ENCODE measurements around the gene MAGI2.
"Not testable (repeated sequence)": the region's sequence is repeated elsewhere in the genome, so short reads cannot be mapped to it uniquely, and the experiment has no call there.

The MAGI2 gene

GRCh38 chr7:78635026-78635793, 818.3 kb downstream of the MAGI2 start:
- no peak for ATAC-seq
- DNase-seq, result no peak

- no peak for DNase-seq
- no peak for ATAC-seq
These were observed 819.4 kb downstream of the MAGI2 start for GRCh38 chr7:78634093-78634492.

- DNase-seq, result no peak
These were observed 832.5 kb downstream of the MAGI2 start for GRCh38 chr7:78620920-78621319.

GRCh38 chr7:78616539-78616938, 836.9 kb downstream of the MAGI2 start:
- DNase-seq, result no peak
- ATAC-seq, result no peak

More at GRCh38 chr7:78620920-78621319, 832.5 kb downstream of the MAGI2 start:
- no peak for ATAC-seq

GRCh38 chr7:78609281-78609680, 844.2 kb downstream of the MAGI2 start:
- no peak for ATAC-seq

GRCh38 chr7:78607099-78607498, 846.4 kb downstream of the MAGI2 start:
- no peak for DNase-seq
- no peak for ATAC-seq

More at GRCh38 chr7:78609281-78609680, 844.2 kb downstream of the MAGI2 start:
- no peak for DNase-seq

- DNase-seq (no peak), ATAC-seq (no peak)
These were observed 848.3 kb downstream of the MAGI2 start for GRCh38 chr7:78605119-78605518.

GRCh38 chr7:78601728-78602127, 851.7 kb downstream of the MAGI2 start:
- ATAC-seq (no peak), DNase-seq (no peak)

- DNase-seq (no peak), ATAC-seq (no peak)
These were observed 859.3 kb downstream of the MAGI2 start for GRCh38 chr7:78594156-78594555.

- DNase-seq (no peak), ATAC-seq (no peak)
These were observed 865.1 kb downstream of the MAGI2 start for GRCh38 chr7:78588393-78588792.

- ATAC-seq (no peak), DNase-seq (no peak)
These were observed 865.9 kb downstream of the MAGI2 start for GRCh38 chr7:78587443-78588044.

GRCh38 chr7:78585980-78586379, 867.5 kb downstream of the MAGI2 start:
- DNase-seq, result no peak
- ATAC-seq, result no peak

GRCh38 chr7:78578686-78579085, 874.8 kb downstream of the MAGI2 start:
- ATAC-seq (no peak), DNase-seq (no peak)

GRCh38 chr7:78577174-78577952, 876.1 kb downstream of the MAGI2 start:
- not testable (repeated sequence) for DNase-seq, ATAC-seq

GRCh38 chr7:78576236-78576635, 877.2 kb downstream of the MAGI2 start:
- ATAC-seq (no peak), DNase-seq (no peak)

- DNase-seq, result no peak
- ATAC-seq, result no peak
These were observed 882.2 kb downstream of the MAGI2 start for GRCh38 chr7:78571292-78571691.

- no peak for DNase-seq
- no peak for ATAC-seq
These were observed 884.8 kb downstream of the MAGI2 start for GRCh38 chr7:78568690-78569089.

- ATAC-seq, result no peak
- no peak for DNase-seq
These were observed 885.6 kb downstream of the MAGI2 start for GRCh38 chr7:78567836-78568235.

GRCh38 chr7:78565784-78566183, 887.7 kb downstream of the MAGI2 start:
- DNase-seq, result no peak
- no peak for ATAC-seq

GRCh38 chr7:78563191-78563590, 890.3 kb downstream of the MAGI2 start:
- DNase-seq, result no peak
- no peak for ATAC-seq

GRCh38 chr7:78562191-78562590, 891.3 kb downstream of the MAGI2 start:
- ATAC-seq (no peak), DNase-seq (no peak)

GRCh38 chr7:78558566-78558965, 894.9 kb downstream of the MAGI2 start:
- no peak for ATAC-seq

GRCh38 chr7:78543976-78544375, 909.5 kb downstream of the MAGI2 start:
- ATAC-seq (no peak), DNase-seq (no peak)

More at GRCh38 chr7:78558566-78558965, 894.9 kb downstream of the MAGI2 start:
- no peak for DNase-seq
